Type B pancreatic cell (in vitro differentiated cells): Measurements from ENCODE around the gene ANTXRL. TPM values are rescaled to one million over a fixed set of nuclear protein-coding genes. Genes with fewer than 3 reads are reported as not detected.

ENCODE experiments used
- DNase-seq: peaks from one replicate; pipeline ENCODE4 v3.0.0; 2021; ENCODE audit warnings: mixed read lengths; ENCODE audit not compliant: unreplicated experiment; ENCODE audit errors: extremely low spot score
- H3K27ac Mint-ChIP-seq: 2 replicates; pipeline ENCODE4 v1.8.0; 2021; ENCODE audit warnings: mild to moderate bottlenecking, mixed read lengths
- H3K27me3 Mint-ChIP-seq: 2 replicates; pipeline ENCODE4 v1.8.0; 2021; ENCODE audit warnings: mixed read lengths
- H3K36me3 Mint-ChIP-seq: 2 replicates; pipeline ENCODE4 v1.8.0; 2021; ENCODE audit warnings: mixed read lengths
- H3K4me1 Mint-ChIP-seq: one replicate; pipeline ENCODE4 v1.8.0; 2021; ENCODE audit warnings: mixed read lengths; ENCODE audit not compliant: unreplicated experiment
- H3K4me3 Mint-ChIP-seq: 2 replicates; pipeline ENCODE4 v1.8.0; 2021; ENCODE audit warnings: mild to moderate bottlenecking, mixed read lengths
- H3K9me3 Mint-ChIP-seq: 2 replicates; pipeline ENCODE4 v1.8.0; 2021; ENCODE audit warnings: mixed read lengths
- total RNA-seq: library from RNA; stranded (reverse); gene quantifications from 2 replicates; pipeline ENCODE4 v1.2.1, GENCODE V29; 2021; ENCODE audit warnings: low replicate concordance
- TF ChIP-seq, protein P1 (sequence below): fragments of 200-600 bp; sonication (generic); conservative IDR thresholded peaks from 2 replicates; pipeline ENCODE4 v1.5.0; 2021; ENCODE audit warnings: antibody characterized with exemption, mild to moderate bottlenecking

Gene ANTXRL
- total RNA-seq, 1 donor from 2014 or later = not detected

DNA sequence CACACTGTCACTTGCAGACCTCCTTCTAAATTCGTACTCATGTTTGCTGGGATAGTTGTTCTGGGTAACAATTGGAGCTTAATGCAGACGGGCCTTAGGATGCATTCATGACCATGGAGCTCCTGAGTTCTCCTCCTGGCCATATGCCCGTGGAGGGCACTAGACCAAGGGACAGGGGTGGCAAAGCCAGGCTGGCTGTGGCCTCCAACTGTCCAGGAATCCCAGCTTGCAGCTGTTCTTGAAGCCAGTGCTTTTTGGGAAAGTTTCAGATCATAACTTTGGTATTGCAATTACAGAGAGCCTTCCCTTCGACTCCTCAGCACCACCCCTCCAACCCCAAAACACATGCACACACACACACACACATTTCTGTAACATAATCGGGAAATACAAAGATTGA lies 30.6 kb downstream of the ANTXRL start:
- no peaks in the 10 kb centered on the region for H3K36me3 Mint-ChIP-seq
- peaks cover 6% of the 10 kb centered on the region for H3K9me3 Mint-ChIP-seq
- no peak overlapping the region for H3K4me3 Mint-ChIP-seq
- DNase-seq = no peak
- H3K27ac Mint-ChIP-seq = no peak overlapping the region
- peaks cover 11% of the 10 kb centered on the region for H3K4me1 Mint-ChIP-seq
- TF ChIP-seq, protein P1, sequence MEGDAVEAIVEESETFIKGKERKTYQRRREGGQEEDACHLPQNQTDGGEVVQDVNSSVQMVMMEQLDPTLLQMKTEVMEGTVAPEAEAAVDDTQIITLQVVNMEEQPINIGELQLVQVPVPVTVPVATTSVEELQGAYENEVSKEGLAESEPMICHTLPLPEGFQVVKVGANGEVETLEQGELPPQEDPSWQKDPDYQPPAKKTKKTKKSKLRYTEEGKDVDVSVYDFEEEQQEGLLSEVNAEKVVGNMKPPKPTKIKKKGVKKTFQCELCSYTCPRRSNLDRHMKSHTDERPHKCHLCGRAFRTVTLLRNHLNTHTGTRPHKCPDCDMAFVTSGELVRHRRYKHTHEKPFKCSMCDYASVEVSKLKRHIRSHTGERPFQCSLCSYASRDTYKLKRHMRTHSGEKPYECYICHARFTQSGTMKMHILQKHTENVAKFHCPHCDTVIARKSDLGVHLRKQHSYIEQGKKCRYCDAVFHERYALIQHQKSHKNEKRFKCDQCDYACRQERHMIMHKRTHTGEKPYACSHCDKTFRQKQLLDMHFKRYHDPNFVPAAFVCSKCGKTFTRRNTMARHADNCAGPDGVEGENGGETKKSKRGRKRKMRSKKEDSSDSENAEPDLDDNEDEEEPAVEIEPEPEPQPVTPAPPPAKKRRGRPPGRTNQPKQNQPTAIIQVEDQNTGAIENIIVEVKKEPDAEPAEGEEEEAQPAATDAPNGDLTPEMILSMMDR = no peak
- peaks cover 8% of the 10 kb centered on the region for H3K27me3 Mint-ChIP-seq

DNA sequence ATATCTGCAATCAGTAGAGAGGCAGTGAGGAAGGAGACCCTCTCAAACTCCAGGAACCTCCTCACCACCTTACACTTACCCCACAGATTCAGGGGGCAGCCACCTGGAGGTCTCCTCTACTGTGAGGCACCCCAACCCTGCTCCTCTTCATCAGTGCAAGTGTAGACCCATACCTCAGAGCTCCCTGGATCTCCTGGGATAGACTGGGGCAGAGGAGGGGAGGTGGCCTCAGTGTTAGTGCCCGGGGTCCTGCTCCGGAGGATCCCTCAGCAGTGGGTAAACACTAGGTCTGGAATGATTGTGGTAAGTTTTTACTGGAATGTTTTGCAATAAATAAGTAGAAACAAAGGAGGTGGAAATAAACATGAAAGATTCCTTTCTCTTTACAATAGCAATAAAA lies 31.1 kb downstream of the ANTXRL start:
- DNase-seq = no peak
- Mint-ChIP-seq H3K4me3 (no peak overlapping the region), H3K27ac (no peak overlapping the region), H3K36me3 (no peaks in the 10 kb centered on the region), H3K9me3 (peaks cover 6% of the 10 kb centered on the region), H3K27me3 (peaks cover 12% of the 10 kb centered on the region), H3K4me1 (peaks cover 11% of the 10 kb centered on the region)
- TF ChIP-seq, protein P1 = no peak

GRCh38 chr10:46318799-46319198 lies 32.0 kb downstream of the ANTXRL start:
- no peak overlapping the region for H3K27ac Mint-ChIP-seq

DNA sequence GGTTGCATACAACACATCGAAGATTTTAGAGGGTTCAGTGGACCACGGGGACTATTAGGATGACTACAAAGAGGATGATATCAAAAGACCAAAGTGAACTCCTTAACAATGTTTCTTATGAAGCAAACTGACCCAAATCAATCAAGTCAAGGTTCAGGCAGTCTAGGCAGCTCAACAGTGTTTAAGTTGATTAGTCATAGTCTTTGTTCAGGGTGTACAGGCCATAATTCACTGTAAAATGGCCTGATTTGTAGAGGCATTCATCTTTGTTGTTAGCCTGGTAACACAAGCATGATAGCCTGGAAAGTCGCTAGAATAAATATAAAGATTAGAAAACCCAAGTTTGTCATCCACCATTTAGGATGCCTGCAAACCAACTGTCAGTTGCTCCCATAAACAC lies 32.6 kb downstream of the ANTXRL start:
- TF ChIP-seq, protein P1 = no peak
- Mint-ChIP-seq H3K9me3 (peaks cover 6% of the 10 kb centered on the region), H3K4me3 (no peak overlapping the region), H3K27ac (no peak overlapping the region), H3K4me1 (peaks cover 11% of the 10 kb centered on the region), H3K27me3 (peaks cover 15% of the 10 kb centered on the region), H3K36me3 (no peaks in the 10 kb centered on the region)
- no peak for DNase-seq

More at GRCh38 chr10:46318799-46319198, 32.0 kb downstream of the ANTXRL start:
- H3K4me3 Mint-ChIP-seq = no peak overlapping the region
- no peaks in the 10 kb centered on the region for H3K36me3 Mint-ChIP-seq
- TF ChIP-seq, protein P1 = no peak
- DNase-seq = no peak
- H3K9me3 Mint-ChIP-seq = peaks cover 6% of the 10 kb centered on the region
- H3K27me3 Mint-ChIP-seq = peaks cover 15% of the 10 kb centered on the region
- H3K4me1 Mint-ChIP-seq = peaks cover 11% of the 10 kb centered on the region

- H3K9me3 Mint-ChIP-seq = peaks cover 6% of the 10 kb centered on the region
- DNase-seq = no peak
- no peak overlapping the region for H3K27ac Mint-ChIP-seq
- H3K4me1 Mint-ChIP-seq = peaks cover 3% of the 10 kb centered on the region
- TF ChIP-seq, protein P1 = no peak
- no peaks in the 10 kb centered on the region for H3K36me3 Mint-ChIP-seq
- H3K27me3 Mint-ChIP-seq = peaks cover 15% of the 10 kb centered on the region
- no peak overlapping the region for H3K4me3 Mint-ChIP-seq
Observed at GRCh38 chr10:46321770-46322169, 35.0 kb downstream of the ANTXRL start.

GRCh38 chr10:46323176-46323575 lies 36.4 kb downstream of the ANTXRL start:
- no peak for DNase-seq
- TF ChIP-seq, protein P1 = no peak
- no peak overlapping the region for H3K27ac Mint-ChIP-seq
- no peaks in the 10 kb centered on the region for H3K36me3 Mint-ChIP-seq
- H3K27me3 Mint-ChIP-seq = peaks cover 20% of the 10 kb centered on the region
- peaks cover 6% of the 10 kb centered on the region for H3K9me3 Mint-ChIP-seq
- H3K4me1 Mint-ChIP-seq = peaks cover 3% of the 10 kb centered on the region
- H3K4me3 Mint-ChIP-seq = no peak overlapping the region
